HG03097 (cell line): ENCODE measurements around the gene GINM1.
A peak's percentile ranks its signal among the peaks of the same experiment; 100 is the strongest.

Experiments
- ATAC-seq: cut with Tn5 transposase; IDR thresholded peaks from one replicate; pipeline ENCODE4 v1.9.1; 2021; ENCODE audit not compliant: unreplicated experiment, low FRiP score

The GINM1 gene

DNA sequence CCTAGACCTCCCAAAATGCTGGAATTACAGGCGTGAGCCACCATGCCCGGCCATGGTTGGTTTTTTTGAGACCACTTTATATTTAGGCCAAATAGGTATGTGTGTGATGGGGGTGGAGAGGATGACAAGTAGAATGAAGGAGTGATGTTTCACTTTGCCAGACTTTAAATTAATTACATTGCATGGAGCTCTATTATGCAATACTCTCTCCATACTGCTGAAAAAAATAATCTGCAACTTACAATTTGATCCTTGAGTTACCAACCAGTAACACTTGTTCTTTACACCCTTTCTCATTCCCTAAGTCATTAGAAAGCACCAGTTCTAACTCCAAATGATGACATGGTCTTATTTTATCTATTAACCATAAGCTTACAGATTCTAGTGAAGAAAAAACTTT is 26.8 kb downstream of the GINM1 start:
- ATAC-seq: no peak

DNA sequence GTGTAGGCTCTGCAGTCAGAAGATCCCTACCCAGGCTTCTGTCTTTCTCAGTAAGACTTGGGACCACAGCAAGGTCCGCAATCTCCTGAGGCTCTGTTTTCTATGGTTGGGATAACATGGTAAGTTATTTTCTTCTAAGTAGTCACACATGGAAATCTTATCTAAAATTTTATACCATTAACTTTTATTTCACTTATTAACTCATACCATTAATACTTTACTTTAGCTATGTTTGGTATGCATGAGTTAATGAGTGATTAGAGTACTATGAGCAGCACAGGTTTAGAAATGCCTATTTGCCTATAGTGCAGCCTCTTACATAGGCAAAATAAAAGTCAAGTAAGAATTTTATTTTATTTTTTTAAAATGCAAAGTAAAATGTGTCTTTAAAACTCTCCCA is 27.2 kb downstream of the GINM1 start:
- no peak for ATAC-seq

DNA sequence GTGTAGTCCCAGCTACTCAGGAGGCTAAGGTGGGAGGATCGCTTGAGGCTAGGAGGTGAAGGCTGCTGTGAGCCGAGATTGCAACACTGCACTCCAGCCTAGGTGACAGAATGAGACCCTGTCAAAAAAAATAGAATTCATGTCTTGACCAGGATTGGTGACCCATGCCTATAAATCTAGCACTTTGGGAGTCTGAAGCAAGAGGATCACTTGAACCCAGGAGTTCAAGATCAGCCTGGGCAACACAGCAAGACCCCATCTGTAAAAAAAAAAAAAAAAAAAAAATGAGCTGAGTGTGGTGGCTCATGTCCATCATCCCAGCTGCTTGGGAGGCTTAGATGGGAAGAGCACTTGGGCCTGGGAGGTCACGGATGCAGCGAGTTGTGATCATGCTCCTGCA is 34.3 kb downstream of the GINM1 start:
- ATAC-seq: no peak

DNA sequence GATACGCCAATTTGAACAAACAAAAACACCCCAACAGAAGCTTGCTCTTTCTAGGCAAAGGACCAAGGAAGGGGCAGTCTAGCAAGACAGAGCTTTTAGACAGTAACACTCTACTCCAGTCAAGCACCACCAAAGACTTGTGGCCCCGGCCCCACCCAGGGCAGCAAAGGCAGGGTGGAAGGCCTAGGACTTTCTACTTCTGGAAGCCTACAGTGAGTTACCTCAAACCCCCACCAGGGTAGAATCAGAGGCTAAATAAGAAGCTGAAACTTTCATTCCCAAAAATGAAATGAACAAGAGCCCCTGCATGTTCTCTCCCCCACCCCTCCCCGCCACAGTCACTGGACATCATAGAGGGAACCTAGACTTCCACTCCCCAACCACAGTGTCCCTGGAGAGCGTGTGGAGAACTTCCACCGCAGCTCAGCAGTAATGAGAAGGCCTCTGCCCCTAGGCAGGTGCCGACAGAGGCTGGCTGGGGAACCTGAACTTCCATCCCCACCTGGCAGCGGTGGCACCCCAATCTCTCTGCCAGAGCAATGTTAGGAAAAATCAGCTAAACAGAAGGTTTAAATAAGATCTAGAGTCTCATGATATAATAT is 42.3 kb downstream of the GINM1 start:
- peak; percentile 63 for ATAC-seq

DNA sequence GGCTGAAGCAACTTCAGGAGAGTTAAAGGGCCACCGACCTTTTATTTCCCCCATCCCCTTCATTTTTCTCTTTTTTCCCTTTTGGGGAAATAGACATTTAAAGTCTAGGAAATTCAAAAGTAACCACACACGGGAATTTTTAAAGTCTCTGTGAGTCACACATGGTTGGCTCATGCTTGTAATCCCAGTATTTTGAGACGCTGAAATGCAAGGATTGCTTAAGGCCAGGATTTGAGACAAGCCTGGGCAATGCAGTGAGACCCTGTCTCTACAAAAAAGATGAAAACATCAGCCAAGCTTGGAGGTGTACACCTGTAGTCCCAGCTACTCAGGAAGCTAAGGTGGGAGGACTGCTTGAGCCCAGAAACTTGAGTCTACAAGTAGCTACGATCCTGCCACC is 48.2 kb downstream of the GINM1 start:
- ATAC-seq: no peak

DNA sequence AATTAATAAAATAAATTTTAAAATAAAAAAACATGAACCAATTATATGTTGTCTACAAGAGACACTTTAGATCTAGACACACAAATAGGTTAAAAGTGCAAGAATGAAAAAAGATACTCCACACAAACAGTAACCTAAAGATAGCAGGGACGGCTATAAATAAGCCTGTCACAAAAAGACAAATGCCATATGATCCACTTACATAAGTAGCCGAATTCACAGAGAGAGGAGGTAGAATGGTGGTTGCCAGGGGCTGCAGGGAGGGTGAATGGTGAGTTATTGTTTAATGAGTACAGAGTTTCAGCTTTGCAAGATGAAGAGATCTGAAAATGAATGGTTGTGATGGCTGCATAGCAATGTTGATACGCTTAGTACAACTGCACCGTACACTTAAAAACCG is 49.6 kb downstream of the GINM1 start:
- no peak for ATAC-seq

DNA sequence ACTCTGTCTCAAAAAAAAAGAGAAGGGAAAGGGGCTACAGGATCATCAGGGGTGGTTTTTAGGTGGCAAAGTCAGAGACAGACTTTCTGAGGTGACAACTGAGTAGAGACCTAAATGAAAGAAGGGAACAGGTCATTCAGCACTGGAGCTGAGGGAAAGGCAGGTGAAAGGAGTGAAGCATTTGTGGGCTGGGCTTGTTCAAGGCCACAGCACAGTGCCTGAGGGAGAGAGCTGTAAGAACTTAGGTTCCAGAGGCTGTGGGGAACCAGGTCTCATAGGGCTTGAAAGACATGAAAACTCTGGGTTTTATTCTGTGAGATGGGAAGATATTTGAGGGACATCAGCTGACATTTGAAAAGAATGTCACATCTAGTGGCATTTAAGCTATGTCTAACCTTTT is 61.5 kb downstream of the GINM1 start:
- no peak for ATAC-seq

DNA sequence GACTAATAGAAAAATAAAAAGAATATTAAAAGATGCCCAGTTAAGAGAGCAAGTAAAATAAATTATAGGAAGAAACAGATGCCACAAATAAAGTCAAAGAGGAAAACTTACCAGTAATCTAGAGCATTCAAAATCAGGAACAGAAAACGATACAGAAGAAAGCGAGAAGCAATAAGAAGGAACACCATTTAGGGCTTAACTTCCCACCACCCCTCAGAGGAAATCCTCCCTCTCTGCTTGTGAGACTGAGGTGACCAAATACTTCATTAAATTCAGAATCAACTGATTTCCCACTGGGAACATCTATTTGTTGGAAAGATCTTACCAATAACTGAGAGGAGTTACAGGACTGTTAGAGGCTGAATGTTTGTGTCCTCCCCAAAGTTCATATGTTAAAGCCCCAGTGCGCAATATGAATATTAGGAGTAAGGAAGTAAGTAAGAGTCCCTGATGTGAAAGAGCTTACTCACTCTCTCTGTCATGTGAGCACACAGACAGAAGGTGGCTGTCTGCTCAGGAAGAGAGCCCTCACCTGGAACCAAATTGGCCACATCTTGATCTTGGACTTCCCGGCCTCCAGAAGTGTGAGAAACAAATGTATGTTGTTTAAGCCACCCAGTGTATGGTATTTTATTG is 62.8 kb downstream of the GINM1 start:
- peak; percentile 55 for ATAC-seq

DNA sequence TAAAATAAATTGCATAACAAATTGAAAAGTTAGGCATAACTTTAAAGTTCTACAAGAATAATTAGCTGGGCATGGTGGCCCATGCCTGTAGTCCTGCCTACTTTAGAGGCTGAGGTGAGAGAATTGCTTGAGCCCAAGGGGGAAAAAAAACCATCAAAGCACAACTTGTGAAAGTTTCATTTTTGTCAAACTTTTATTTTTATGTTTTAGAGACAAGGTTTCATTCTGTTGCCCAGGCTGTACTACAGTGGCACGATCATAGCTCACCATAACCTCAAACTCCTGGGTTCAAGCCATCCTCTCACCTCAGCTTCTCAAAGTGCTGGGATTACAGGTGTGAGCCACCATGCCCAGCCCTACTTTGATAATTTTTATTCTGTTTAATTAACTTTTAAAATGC is 68.1 kb downstream of the GINM1 start:
- ATAC-seq: no peak

DNA sequence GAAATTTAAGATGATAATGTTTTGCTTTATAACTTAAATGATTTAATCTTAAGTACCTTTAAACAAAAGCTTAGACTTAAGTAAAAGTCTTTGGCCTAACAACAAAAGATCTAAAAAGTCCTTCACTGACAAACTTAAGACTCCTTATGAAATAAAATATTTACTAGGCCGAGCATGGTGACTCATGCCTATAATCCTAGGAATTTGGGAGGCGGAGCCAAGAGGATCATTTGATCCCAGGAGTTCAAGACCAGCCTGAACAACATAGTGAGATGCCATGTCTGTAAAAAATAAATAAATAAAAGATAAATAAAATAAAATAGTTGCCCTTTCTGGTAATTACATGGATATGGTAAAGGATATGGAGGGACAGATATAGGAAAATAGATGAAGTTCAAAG is 69.9 kb downstream of the GINM1 start:
- ATAC-seq: no peak
